Measurements from ENCODE around the gene ADD2. TPM values are rescaled to one million over a fixed set of nuclear protein-coding genes. Genes with fewer than 3 reads are reported as not detected.

ADD2 gene
- total RNA-seq, 1 donor from 2014 or later: 10.2 TPM

DNA sequence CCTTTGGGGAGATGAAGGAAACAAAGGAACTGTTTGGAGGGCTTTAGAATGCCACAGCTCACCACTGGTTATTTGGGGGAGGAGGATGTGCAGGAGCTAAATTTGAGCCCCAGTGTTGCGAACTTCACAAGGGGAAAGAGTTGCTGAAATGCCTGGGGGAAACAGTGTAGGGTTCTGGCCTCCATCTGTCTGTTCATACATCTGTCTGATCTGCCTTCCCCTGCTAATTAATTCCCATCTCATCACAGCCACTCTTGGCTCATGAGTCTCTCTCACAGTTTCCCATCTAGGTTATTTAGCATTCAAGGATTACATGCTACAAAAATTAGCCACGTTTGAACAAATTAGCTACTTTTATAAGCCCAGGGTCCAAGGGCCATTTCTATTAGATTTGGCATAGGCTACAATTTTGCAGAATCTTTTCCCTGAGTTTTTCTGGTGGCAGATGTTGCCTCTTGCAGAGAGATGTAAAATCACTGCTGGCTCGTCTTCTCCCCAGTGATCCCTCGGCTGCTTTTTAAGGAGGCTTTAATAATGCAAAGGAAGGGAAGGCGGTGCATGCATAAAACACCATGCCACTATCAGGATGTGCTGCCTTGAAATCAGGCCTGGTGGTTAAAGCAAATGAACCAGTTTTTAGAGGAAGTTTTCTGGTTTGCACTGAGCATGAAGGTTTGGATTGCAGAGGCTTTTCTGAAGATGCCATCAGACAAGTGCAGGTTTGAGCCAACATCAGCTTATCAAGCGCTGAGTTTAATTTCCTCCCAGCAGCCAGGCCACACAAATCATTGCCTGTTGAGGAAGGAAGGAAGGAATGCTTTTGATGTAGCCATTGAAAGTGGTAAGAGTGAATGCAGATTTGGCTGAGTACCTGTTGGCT is 35.0 kb downstream of the ADD2 start:
- no peaks in the 10 kb centered on the region for H3K27me3 ChIP-seq
- H3K4me3 ChIP-seq: no peak overlapping the region
- no peaks in the 10 kb centered on the region for H3K36me3 ChIP-seq
- H3K9me3 ChIP-seq: no peaks in the 10 kb centered on the region
- TF ChIP-seq, protein P1, sequence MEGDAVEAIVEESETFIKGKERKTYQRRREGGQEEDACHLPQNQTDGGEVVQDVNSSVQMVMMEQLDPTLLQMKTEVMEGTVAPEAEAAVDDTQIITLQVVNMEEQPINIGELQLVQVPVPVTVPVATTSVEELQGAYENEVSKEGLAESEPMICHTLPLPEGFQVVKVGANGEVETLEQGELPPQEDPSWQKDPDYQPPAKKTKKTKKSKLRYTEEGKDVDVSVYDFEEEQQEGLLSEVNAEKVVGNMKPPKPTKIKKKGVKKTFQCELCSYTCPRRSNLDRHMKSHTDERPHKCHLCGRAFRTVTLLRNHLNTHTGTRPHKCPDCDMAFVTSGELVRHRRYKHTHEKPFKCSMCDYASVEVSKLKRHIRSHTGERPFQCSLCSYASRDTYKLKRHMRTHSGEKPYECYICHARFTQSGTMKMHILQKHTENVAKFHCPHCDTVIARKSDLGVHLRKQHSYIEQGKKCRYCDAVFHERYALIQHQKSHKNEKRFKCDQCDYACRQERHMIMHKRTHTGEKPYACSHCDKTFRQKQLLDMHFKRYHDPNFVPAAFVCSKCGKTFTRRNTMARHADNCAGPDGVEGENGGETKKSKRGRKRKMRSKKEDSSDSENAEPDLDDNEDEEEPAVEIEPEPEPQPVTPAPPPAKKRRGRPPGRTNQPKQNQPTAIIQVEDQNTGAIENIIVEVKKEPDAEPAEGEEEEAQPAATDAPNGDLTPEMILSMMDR (IDR thresholded peaks at IDR 0.05): no peak
- no peak for DNase-seq (ENCODE audit: low spot score in 2 of 2)
- no peak overlapping the region for H3K27ac ChIP-seq
- H3K4me1 ChIP-seq: no peaks in the 10 kb centered on the region
- intact Hi-C loops (cut with DNase I): no loop called here

DNA sequence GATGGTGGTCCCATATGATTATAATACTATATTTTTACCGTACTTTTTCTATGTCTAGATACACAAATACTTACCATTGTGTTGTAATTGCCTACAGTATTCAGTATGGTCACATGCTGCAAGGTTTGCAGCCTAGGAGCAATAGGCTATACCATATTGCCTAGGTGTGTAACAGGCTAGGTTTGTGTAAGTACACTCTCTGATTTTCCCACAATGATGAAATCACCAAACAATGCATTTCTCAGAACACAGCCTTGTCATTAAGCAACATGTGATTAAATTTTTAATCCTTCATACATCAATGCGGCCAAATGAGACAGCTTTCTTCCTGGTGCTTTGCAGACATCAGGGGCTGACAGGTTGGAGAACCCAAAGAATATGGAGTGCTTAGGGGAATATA is 37.3 kb downstream of the ADD2 start:
- DNase-seq (ENCODE audit: low spot score in 2 of 2): no peak
- H3K27ac ChIP-seq: no peak overlapping the region
- TF ChIP-seq, protein P1 (IDR thresholded peaks at IDR 0.05): no peak
- no peak overlapping the region for H3K4me3 ChIP-seq
- no peaks in the 10 kb centered on the region for H3K4me1 ChIP-seq
- intact Hi-C loops (cut with DNase I): no loop called here
- H3K27me3 ChIP-seq: no peaks in the 10 kb centered on the region
- no peaks in the 10 kb centered on the region for H3K9me3 ChIP-seq
- H3K36me3 ChIP-seq: no peaks in the 10 kb centered on the region

DNA sequence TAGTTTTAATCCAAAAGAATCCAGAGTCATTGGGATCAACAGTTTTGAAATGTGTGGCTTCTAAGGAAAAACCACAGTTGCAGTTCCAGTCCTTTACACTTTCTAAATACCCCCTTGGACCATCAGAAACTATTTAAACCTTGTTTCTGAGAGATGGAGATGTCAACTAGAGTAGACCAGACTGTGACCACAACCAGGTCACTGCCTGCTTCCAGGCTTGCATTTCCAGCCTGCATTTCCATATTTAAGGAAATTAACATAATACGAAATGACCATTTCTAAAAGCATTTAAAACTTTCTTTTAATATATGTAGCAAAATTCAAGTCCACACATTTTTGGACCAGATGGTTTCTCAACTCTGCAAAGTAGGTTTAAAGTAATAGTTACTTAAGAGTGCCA is 38.4 kb downstream of the ADD2 start:
- TF ChIP-seq, protein P1 (IDR thresholded peaks at IDR 0.05): no peak
- intact Hi-C loops (cut with DNase I): no loop called here
- no peaks in the 10 kb centered on the region for H3K27me3 ChIP-seq
- H3K9me3 ChIP-seq: no peaks in the 10 kb centered on the region
- H3K4me3 ChIP-seq: no peak overlapping the region
- no peaks in the 10 kb centered on the region for H3K4me1 ChIP-seq
- no peak for DNase-seq (ENCODE audit: low spot score in 2 of 2)
- H3K36me3 ChIP-seq: no peaks in the 10 kb centered on the region
- no peak overlapping the region for H3K27ac ChIP-seq

DNA sequence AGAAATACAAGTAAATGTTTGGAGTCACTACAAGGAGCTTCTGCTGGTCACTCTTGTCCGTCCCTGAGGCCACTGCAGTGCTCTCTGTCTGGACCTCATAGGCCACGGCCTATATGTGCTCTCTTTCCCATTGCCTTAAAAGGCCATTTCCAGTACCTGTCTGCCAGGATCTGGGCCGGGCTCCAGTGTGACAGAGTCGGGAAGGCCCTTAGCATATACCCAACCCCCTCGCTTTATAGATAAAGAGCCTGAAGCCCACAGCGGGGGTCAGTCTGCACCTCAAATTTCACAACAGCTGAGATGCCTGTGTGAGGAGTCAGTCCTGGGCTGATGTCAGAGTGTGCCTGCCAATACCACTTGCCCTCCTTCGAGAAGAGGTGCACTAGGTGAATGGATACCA is 39.9 kb downstream of the ADD2 start:
- DNase-seq (ENCODE audit: low spot score in 2 of 2): no peak
- H3K27me3 ChIP-seq: no peaks in the 10 kb centered on the region
- intact Hi-C loops (cut with DNase I): no loop called here
- H3K36me3 ChIP-seq: no peaks in the 10 kb centered on the region
- H3K27ac ChIP-seq: no peak overlapping the region
- no peaks in the 10 kb centered on the region for H3K4me1 ChIP-seq
- H3K4me3 ChIP-seq: no peak overlapping the region
- H3K9me3 ChIP-seq: no peaks in the 10 kb centered on the region
- TF ChIP-seq, protein P1 (IDR thresholded peaks at IDR 0.05): no peak

DNA sequence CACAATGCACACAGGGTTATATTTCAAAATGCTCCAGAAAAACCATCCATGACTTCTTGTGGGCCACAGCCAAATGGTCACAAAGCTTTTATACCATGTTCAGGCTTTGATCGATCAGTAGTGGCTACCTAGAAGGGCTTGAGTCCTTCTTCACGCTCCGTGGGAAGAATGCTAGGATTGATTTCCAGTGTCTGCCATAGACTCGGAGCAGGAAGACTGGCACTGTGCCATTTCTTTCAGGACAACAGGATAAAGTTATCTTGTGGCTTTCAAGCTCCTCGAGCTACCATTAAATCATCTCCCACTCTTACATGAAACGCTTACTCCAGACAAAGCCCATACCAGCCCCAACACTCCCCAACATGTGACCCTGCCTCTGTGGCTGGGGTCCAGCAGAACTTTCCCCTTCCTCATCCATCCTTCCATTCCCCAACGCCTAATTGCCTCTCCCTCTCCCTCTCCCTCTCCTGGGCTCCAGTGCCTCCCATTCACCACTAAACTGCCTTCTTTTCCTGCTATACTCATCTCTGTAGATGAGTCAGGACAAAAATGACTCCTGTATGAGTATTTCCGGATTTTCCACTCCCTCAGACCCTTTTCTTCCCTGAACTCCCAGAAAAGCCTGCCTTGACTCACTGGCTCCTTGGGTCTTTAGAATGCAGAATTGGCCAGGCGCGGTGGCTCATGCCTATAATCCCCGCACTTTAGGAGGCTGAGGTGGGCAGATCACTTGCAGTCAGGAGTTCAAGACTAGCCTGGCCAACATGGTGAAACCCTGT is 40.9 kb downstream of the ADD2 start:
- no peaks in the 10 kb centered on the region for H3K27me3 ChIP-seq
- no peaks in the 10 kb centered on the region for H3K9me3 ChIP-seq
- H3K27ac ChIP-seq: no peak overlapping the region
- no peaks in the 10 kb centered on the region for H3K4me1 ChIP-seq
- H3K36me3 ChIP-seq: no peaks in the 10 kb centered on the region
- intact Hi-C loops (cut with DNase I): no loop called here
- TF ChIP-seq, protein P1 (IDR thresholded peaks at IDR 0.05): no peak
- no peak for DNase-seq (ENCODE audit: low spot score in 2 of 2)
- H3K4me3 ChIP-seq: no peak overlapping the region
